Mesothelial cell of epicardium (in vitro differentiated cells): ENCODE results near the gene ALK. TPM values are rescaled to one million over a fixed set of nuclear protein-coding genes. Genes with fewer than 3 reads are reported as not detected.

Experiments used
- DNase-seq, 2 experiments: peaks; one replicate each; pipeline ENCODE4 v3.0.0; 2021; ENCODE audit warnings: low spot score in 2 of 2; ENCODE audit not compliant: unreplicated experiment in 2 of 2
- H3K27ac Mint-ChIP-seq: 2 replicates; pipeline ENCODE4 v1.8.0; 2021; ENCODE audit warnings: mixed read lengths
- H3K27me3 Mint-ChIP-seq: 2 replicates; pipeline ENCODE4 v1.8.0; 2021; ENCODE audit warnings: low read depth, mixed read lengths
- H3K36me3 Mint-ChIP-seq: 2 replicates; pipeline ENCODE4 v1.8.0; 2021; ENCODE audit warnings: mixed read lengths
- H3K4me1 Mint-ChIP-seq: 2 replicates; pipeline ENCODE4 v1.8.0; 2021; ENCODE audit warnings: mixed read lengths
- H3K4me3 Mint-ChIP-seq: 2 replicates; pipeline ENCODE4 v1.8.0; 2021; ENCODE audit warnings: mild to moderate bottlenecking, moderate library complexity, mixed read lengths
- H3K9me3 Mint-ChIP-seq: 2 replicates; pipeline ENCODE4 v1.8.0; 2021; ENCODE audit warnings: mixed read lengths
- total RNA-seq: library from RNA; stranded (reverse); gene quantifications from 3 replicates; pipeline ENCODE4 v1.2.1, GENCODE V29; 2021
- TF ChIP-seq, protein P1 (sequence below): fragments of 200-600 bp; sonication (generic); IDR thresholded peaks from one replicate; pipeline ENCODE4 v1.5.0; 2021; ENCODE audit warnings: antibody characterized with exemption; ENCODE audit not compliant: unreplicated experiment

Gene ALK
- total RNA-seq, 1 donor from 2014 or later, result 0.13 TPM

DNA sequence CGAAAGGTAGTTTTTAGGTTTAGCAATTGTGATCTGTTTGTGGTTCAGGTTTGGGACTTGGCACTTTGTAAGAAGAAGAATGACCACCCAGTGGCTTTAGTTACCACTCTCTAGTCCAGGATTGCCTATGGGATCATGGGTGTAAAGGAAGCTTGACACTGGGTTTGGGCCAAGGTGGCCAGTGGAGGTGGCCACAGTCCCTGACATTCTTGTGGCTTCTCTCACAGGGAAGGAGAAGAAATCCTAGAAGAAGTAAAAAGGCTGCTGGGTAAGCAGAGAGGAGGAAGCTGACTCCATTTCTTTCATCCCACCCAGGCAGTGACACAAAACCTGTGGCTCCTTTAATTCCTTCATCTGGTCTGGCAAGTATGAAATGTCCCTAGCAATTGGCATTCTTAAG is 411.5 kb downstream of the ALK start:
- TF ChIP-seq, protein P1, sequence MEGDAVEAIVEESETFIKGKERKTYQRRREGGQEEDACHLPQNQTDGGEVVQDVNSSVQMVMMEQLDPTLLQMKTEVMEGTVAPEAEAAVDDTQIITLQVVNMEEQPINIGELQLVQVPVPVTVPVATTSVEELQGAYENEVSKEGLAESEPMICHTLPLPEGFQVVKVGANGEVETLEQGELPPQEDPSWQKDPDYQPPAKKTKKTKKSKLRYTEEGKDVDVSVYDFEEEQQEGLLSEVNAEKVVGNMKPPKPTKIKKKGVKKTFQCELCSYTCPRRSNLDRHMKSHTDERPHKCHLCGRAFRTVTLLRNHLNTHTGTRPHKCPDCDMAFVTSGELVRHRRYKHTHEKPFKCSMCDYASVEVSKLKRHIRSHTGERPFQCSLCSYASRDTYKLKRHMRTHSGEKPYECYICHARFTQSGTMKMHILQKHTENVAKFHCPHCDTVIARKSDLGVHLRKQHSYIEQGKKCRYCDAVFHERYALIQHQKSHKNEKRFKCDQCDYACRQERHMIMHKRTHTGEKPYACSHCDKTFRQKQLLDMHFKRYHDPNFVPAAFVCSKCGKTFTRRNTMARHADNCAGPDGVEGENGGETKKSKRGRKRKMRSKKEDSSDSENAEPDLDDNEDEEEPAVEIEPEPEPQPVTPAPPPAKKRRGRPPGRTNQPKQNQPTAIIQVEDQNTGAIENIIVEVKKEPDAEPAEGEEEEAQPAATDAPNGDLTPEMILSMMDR, result no peak
- Mint-ChIP-seq H3K9me3 (peaks cover 19% of the 10 kb centered on the region), H3K4me3 (no peak overlapping the region), H3K36me3 (peaks cover 1% of the 10 kb centered on the region), H3K27ac (no peak overlapping the region), H3K4me1 (no peaks in the 10 kb centered on the region), H3K27me3 (peaks cover 44% of the 10 kb centered on the region)
- no peak for DNase-seq

DNA sequence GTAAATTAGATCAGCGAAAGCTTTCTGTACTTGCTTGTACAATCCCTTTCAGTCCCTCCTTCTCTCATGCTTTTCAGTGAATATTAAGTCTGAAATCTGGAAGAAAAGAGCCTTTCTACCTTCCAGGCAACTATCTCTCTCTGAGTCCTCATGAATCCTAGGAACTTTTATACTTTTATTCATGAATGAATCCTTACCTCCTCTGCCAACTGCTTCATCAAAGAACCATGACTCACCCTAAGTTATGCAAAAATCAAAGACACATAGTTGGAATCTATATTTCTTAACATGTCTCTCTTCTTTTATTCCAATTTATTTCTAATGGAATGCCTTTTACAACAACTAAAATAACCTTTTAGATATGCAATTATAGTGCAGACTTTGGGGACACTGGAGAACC is 412.0 kb downstream of the ALK start:
- peaks cover 44% of the 10 kb centered on the region for H3K27me3 Mint-ChIP-seq
- H3K4me1 Mint-ChIP-seq, result no peaks in the 10 kb centered on the region
- no peak overlapping the region for H3K4me3 Mint-ChIP-seq
- peaks cover 14% of the 10 kb centered on the region for H3K9me3 Mint-ChIP-seq
- DNase-seq, result no peak
- H3K36me3 Mint-ChIP-seq, result no peaks in the 10 kb centered on the region
- TF ChIP-seq, protein P1, result no peak
- no peak overlapping the region for H3K27ac Mint-ChIP-seq

DNA sequence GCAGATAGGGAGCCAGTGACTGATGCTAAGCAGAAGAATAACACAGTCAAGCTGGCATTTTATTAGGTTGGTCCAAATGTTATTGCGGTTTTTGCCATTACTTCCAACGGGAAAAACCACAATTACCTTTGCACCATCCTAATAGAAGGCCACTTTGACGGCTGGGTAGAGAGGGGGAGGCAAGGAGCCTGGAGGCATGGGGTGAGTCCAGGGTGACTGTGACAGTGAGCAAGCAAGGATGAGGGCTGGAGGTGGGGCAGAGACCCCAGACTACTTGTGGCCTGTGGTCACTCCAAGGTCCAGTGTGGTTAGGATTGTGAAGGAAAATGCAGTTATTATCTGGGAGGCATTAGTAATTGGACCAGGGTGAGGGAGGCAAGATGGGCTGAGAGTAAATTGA is 416.6 kb downstream of the ALK start:
- Mint-ChIP-seq H3K36me3 (no peaks in the 10 kb centered on the region), H3K4me1 (peaks cover 6% of the 10 kb centered on the region), H3K9me3 (no peaks in the 10 kb centered on the region), H3K4me3 (no peak overlapping the region), H3K27ac (no peak overlapping the region), H3K27me3 (peaks cover 46% of the 10 kb centered on the region)
- TF ChIP-seq, protein P1, result no peak
- DNase-seq, result no peak

DNA sequence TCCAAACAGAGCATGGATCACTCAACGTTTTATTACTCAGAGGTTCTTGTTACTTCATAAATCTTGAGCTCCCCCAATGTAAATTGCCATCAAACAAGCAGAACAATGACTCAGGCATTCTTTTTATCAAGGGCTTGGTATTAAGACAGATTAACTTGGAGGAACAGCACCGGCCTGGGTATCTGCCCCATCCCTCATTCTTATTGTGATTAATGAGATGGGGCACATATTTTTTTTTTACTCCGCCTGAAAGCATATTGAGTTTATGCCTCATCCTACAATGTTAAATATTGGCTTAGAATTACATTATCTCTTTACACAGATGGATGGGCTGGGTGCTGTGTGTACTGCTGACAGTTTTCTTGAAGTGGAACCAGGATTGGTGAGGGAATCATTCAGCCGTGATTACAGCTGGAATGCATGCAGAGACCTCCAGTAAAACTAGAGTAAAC is 418.9 kb downstream of the ALK start:
- TF ChIP-seq, protein P1, result no peak
- Mint-ChIP-seq H3K36me3 (no peaks in the 10 kb centered on the region), H3K4me1 (peaks cover 6% of the 10 kb centered on the region), H3K27me3 (peaks cover 43% of the 10 kb centered on the region), H3K27ac (no peak overlapping the region), H3K9me3 (no peaks in the 10 kb centered on the region), H3K4me3 (no peak overlapping the region)
- DNase-seq, result no peak

DNA sequence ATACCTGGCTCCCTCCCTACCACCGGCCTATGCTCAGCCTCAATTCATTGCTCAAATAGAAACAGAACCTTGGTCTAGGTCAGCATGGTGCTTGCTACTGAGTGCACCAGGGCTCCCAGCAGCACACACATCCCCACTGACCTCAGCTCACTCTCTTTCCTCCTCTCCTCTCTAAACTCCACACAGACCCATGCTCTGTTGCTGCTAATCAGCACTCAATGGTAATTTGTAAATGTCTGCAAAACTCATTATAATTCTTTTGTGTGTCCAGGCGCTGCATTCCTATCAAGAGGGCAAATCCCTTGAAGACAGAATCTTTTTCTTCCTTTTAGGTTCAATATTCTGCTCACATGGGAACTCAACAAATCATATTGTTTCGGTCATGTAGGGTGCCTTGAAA is 424.0 kb downstream of the ALK start:
- no peak for DNase-seq
- H3K9me3 Mint-ChIP-seq, result no peaks in the 10 kb centered on the region
- TF ChIP-seq, protein P1, result no peak
- H3K27ac Mint-ChIP-seq, result no peak overlapping the region
- H3K27me3 Mint-ChIP-seq, result peaks cover 22% of the 10 kb centered on the region
- H3K4me3 Mint-ChIP-seq, result no peak overlapping the region
- peaks cover 1% of the 10 kb centered on the region for H3K4me1 Mint-ChIP-seq
- H3K36me3 Mint-ChIP-seq, result no peaks in the 10 kb centered on the region

DNA sequence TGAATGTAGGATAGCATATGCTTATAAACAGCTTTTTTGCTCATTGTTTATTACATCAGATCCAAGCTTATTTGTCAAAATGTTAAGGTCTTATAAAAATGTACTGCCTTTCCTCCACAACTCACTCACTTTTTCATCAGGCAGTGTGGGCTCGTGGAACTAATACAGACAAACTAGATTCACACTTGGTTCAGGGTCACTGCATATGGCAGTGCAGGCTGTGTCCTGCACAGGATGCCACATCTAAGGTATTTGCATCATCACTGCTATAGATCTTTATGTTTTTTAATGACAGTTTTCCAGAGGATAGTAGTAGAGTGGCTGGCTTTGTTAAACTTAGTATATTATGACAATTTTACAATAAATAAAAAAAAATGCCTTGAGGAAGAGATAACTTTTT is 425.2 kb downstream of the ALK start:
- no peaks in the 10 kb centered on the region for H3K36me3 Mint-ChIP-seq
- H3K27ac Mint-ChIP-seq, result no peak overlapping the region
- H3K9me3 Mint-ChIP-seq, result no peaks in the 10 kb centered on the region
- no peaks in the 10 kb centered on the region for H3K4me1 Mint-ChIP-seq
- TF ChIP-seq, protein P1, result no peak
- H3K27me3 Mint-ChIP-seq, result peaks cover 22% of the 10 kb centered on the region
- H3K4me3 Mint-ChIP-seq, result no peak overlapping the region
- DNase-seq, result no peak
